ENCODE results near the gene MAP2. TPM values are rescaled to one million over a fixed set of nuclear protein-coding genes. Genes with fewer than 3 reads are reported as not detected.

MAP2 gene
- total RNA-seq, 3 donors from 2014 or later: 8.2 to 18.6 (median 11.5) TPM

DNA sequence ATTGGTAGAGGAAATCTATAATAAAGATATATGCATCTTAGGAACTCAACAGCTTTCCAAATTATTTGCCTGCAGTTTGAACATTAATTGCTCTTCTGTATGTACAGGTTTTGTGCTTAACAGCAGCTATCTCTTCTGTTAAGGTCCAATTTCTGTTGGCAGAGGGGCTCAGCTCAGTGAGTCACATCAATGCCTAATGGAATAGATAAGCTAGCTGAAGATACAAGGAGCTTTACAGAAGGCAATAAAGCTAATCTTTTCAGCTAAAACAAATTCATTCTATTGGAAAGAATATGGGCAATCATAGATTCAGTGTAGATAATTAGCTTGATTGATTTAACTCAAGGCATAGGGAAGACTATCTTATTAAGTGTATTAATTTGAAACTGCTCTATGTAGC is 289.4 kb downstream of the MAP2 start:
- Histone ChIP-seq H3K27me3 (no peaks in the 10 kb centered on the region), H3K4me1 (no peaks in the 10 kb centered on the region), H3K9me3 (no peaks in the 10 kb centered on the region), H3K4me3 (no peak overlapping the region), H3K36me3 (no peaks in the 10 kb centered on the region), H3K27ac (no peak overlapping the region)
- no peak for TF ChIP-seq POLR2A (IDR thresholded peaks at IDR 0.05)
- TF ChIP-seq, protein P1, sequence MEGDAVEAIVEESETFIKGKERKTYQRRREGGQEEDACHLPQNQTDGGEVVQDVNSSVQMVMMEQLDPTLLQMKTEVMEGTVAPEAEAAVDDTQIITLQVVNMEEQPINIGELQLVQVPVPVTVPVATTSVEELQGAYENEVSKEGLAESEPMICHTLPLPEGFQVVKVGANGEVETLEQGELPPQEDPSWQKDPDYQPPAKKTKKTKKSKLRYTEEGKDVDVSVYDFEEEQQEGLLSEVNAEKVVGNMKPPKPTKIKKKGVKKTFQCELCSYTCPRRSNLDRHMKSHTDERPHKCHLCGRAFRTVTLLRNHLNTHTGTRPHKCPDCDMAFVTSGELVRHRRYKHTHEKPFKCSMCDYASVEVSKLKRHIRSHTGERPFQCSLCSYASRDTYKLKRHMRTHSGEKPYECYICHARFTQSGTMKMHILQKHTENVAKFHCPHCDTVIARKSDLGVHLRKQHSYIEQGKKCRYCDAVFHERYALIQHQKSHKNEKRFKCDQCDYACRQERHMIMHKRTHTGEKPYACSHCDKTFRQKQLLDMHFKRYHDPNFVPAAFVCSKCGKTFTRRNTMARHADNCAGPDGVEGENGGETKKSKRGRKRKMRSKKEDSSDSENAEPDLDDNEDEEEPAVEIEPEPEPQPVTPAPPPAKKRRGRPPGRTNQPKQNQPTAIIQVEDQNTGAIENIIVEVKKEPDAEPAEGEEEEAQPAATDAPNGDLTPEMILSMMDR (IDR thresholded peaks at IDR 0.05): no peak
- no peak for TF ChIP-seq POLR2AphosphoS5 (IDR thresholded peaks at IDR 0.05)
- intact Hi-C loops (cut with DNase I; ENCODE audit: low total_unique reads): no loop called here
- DNase-seq (ENCODE audit: low spot score in 2 of 2): no peak

DNA sequence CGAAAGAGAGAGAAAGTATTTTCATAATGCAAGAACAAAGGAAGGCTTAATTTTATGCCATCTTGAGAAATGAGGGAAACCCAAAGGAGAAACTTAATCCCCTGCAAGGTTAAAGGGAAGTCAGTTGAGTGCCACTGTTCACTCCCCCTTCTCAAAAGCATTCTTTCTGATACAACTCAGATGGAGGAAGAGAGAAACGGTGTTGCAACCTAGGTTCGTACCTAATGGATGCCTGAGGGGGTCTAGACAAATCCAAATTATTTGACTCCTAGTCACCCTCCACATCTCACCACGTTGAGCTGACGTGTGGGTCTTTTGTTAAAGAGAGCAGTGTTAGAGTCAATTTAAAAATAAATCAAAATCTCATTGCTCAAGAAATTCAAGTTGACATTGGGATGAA is 295.2 kb downstream of the MAP2 start:
- no peaks in the 10 kb centered on the region for H3K27me3 ChIP-seq
- intact Hi-C loops (cut with DNase I; ENCODE audit: low total_unique reads): no loop called here
- no peak for DNase-seq (ENCODE audit: low spot score in 2 of 2)

DNA sequence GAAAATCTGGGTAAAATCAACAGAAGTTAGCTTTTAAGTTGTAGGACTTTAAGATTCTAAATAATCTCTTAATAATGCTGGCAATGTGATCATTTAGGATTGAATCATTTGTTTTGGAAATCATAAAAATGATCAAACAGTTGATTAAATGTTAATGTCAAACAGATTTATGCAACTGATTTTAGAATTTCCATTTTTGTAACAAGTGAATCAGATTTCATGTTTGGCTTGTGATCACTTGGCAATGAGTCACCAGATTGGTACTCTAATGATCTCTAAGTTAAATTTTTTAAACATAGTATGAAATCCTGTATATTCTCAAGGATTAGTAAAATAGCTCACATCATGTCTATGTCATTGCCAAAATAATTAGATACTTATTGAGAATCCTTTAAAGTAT is 297.6 kb downstream of the MAP2 start:
- H3K27me3 ChIP-seq: no peaks in the 10 kb centered on the region
- no peak for DNase-seq (ENCODE audit: low spot score in 2 of 2)
- intact Hi-C loops (cut with DNase I; ENCODE audit: low total_unique reads): no loop called here

More for the DNA sequence above, 295.2 kb downstream of the MAP2 start:
- Histone ChIP-seq H3K4me3 (no peak overlapping the region), H3K4me1 (no peaks in the 10 kb centered on the region), H3K9me3 (no peaks in the 10 kb centered on the region), H3K27ac (no peak overlapping the region), H3K36me3 (no peaks in the 10 kb centered on the region)
- no peak for TF ChIP-seq POLR2AphosphoS5 (IDR thresholded peaks at IDR 0.05)
- TF ChIP-seq POLR2A (IDR thresholded peaks at IDR 0.05): no peak
- TF ChIP-seq, protein P1 (IDR thresholded peaks at IDR 0.05): no peak

DNA sequence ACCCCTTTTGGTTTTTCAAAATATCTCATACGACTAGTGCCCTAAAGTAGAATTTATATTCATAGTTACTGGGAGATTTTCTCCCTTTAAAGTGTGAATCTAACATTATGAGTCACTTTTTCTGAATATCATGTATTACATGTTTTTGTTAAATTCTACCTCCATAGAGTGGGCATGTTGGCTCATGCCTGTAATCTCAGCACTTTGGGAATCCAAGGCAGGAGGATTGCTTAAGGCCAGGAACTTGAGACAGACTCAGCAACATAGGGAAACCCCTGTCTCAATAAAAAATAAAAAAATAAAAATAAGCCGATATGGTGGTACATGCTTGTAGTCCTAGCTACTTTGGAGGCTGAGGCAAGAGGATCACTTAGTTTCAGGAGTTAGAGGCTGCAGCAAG is 302.5 kb downstream of the MAP2 start:
- Histone ChIP-seq H3K4me1 (no peaks in the 10 kb centered on the region), H3K27me3 (no peaks in the 10 kb centered on the region), H3K27ac (no peak overlapping the region), H3K36me3 (no peaks in the 10 kb centered on the region), H3K9me3 (no peaks in the 10 kb centered on the region), H3K4me3 (no peak overlapping the region)
- intact Hi-C loops (cut with DNase I; ENCODE audit: low total_unique reads): no loop called here
- DNase-seq (ENCODE audit: low spot score in 2 of 2): no peak
- TF ChIP-seq, protein P1 (IDR thresholded peaks at IDR 0.05): no peak
- no peak for TF ChIP-seq POLR2AphosphoS5 (IDR thresholded peaks at IDR 0.05)
- TF ChIP-seq POLR2A (IDR thresholded peaks at IDR 0.05): no peak

More for the DNA sequence above, 297.6 kb downstream of the MAP2 start:
- H3K36me3 ChIP-seq: no peaks in the 10 kb centered on the region
- H3K9me3 ChIP-seq: no peaks in the 10 kb centered on the region
- no peak overlapping the region for H3K4me3 ChIP-seq
- no peak overlapping the region for H3K27ac ChIP-seq
- TF ChIP-seq POLR2A (IDR thresholded peaks at IDR 0.05): no peak
- no peak for TF ChIP-seq POLR2AphosphoS5 (IDR thresholded peaks at IDR 0.05)
- TF ChIP-seq, protein P1 (IDR thresholded peaks at IDR 0.05): no peak
- H3K4me1 ChIP-seq: no peaks in the 10 kb centered on the region

DNA sequence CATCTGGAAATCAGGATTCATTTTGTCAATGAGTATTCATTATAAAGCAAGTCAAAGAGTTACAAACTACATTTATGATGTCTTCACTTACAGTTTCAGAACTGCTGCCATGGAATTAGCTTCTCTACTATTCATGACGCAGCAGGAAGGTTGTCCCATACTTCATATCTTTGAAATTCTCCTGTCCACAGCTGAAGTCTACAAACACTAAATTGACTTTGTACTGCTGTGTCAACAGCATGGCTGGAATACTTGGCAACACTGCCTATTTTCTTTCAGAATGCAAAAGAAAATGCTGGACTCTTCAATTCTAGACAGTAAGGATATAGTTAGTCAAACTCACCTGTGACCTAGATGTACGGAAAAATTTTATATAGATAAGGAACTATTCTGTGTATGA is 303.2 kb downstream of the MAP2 start:
- Histone ChIP-seq H3K36me3 (no peaks in the 10 kb centered on the region), H3K27me3 (no peaks in the 10 kb centered on the region), H3K9me3 (no peaks in the 10 kb centered on the region), H3K27ac (no peak overlapping the region), H3K4me3 (no peak overlapping the region), H3K4me1 (no peaks in the 10 kb centered on the region)
- no peak for TF ChIP-seq POLR2AphosphoS5 (IDR thresholded peaks at IDR 0.05)
- TF ChIP-seq, protein P1 (IDR thresholded peaks at IDR 0.05): no peak
- TF ChIP-seq POLR2A (IDR thresholded peaks at IDR 0.05): no peak
- intact Hi-C loops (cut with DNase I; ENCODE audit: low total_unique reads): no loop called here
- no peak for DNase-seq (ENCODE audit: low spot score in 2 of 2)
